HCT116 (cell line): ENCODE measurements around the gene PPFIA1. TPM values are rescaled to one million over a fixed set of nuclear protein-coding genes. Genes with fewer than 3 reads are reported as not detected.

Experiments
- ATAC-seq: fragments of 200-7000 bp; cut with Tn5 transposase; 2 replicates; pipeline ENCODE4 v1.9.1; 2020; ENCODE audit warnings: mild to moderate bottlenecking, moderate library complexity
- BruUV-seq: library from RNA; stranded (reverse); fragments of 400-500 nt; replicated peaks from 2 replicates; lab custom pipeline; 2021; lab: Mats Ljungman, UMichigan
- CTCF ChIA-PET: fragments of 300-600 bp; sonication (Branson Sonifier 250); formaldehyde crosslinking; loops from one replicate; lab custom pipeline; 2021; ENCODE audit warnings: antibody characterized with exemption; lab: Charles Lee
- POLR2A ChIA-PET: fragments of 300-600, 350-600 bp; sonication (Branson Sonifier 250); formaldehyde crosslinking; loops from one replicate; lab custom pipeline; 2021; ENCODE audit warnings: antibody characterized with exemption; lab: Charles Lee
- RAD21 ChIA-PET, 2 experiments: fragments of 300-600 bp; sonication (Branson Sonifier 250); formaldehyde crosslinking; loops; one replicate each; lab custom pipeline; 2023; ENCODE audit warnings: low total read pairs in 2 of 2; ENCODE audit not compliant: uncharacterized antibody in 2 of 2, unreplicated experiment in 2 of 2, low non-redundant PET in 1 of 2; lab: Charles Lee
- DNase-seq: peaks from one replicate; pipeline ENCODE4 v3.0.0-alpha.2; 2010; ENCODE audit warnings: low read depth, low spot score
- H2AFZ ChIP-seq: fragments of 200-600 bp; shearing (Covaris generic), sonication (generic); 2 replicates; pipeline ENCODE4 v1.6.1; 2017; ENCODE audit warnings: low read depth, mixed run types, mixed read lengths, antibody characterized with exemption, low read length; ENCODE audit not compliant: poor library complexity, severe bottlenecking
- H3K27ac ChIP-seq: 2 replicates; pipeline ENCODE4 v1.5.1; 2012; ENCODE audit warnings: low read depth, low read length
- H3K27me3 ChIP-seq: fragments of 200-600 bp; sonication (generic); 2 replicates; pipeline ENCODE4 v1.6.1; 2016; ENCODE audit warnings: mixed run types, low read length, mixed read lengths; ENCODE audit not compliant: insufficient read depth
- H3K36me3 ChIP-seq, 2 experiments: fragments of 200-500 bp in 1 of 2; fragments of 200-600 bp in 1 of 2; sonication (Bioruptor generic) in 1 of 2; sonication (generic) in 1 of 2; 2 replicates each; pipeline versions ENCODE4 v1.5.1 to v1.6.1; 2014 to 2016; ENCODE audit warnings: low read length in 2 of 2, inconsistent platforms in 1 of 2, mixed read lengths in 1 of 2, mixed run types in 1 of 2; ENCODE audit not compliant: insufficient read depth in 2 of 2, control insufficient read depth in 1 of 2
- H3K4me1 ChIP-seq, 2 experiments: fragments of 200-600 bp in 1 of 2; sonication (generic) in 1 of 2; 2 replicates each; pipeline versions ENCODE4 v1.5.1 to v1.6.1; 2012 to 2017; ENCODE audit warnings: low read length in 2 of 2, inconsistent platforms in 1 of 2, mild to moderate bottlenecking in 1 of 2, mixed read lengths in 1 of 2, mixed run types in 1 of 2, moderate library complexity in 1 of 2; ENCODE audit not compliant: insufficient read depth in 2 of 2, control insufficient read depth in 1 of 2
- H3K4me2 ChIP-seq: fragments of 200-600 bp; sonication (generic); 2 replicates; pipeline ENCODE4 v1.6.1; 2017; ENCODE audit warnings: mixed run types, low read length, mixed read lengths
- H3K4me3 ChIP-seq, 2 experiments: fragments of 200-600 bp in 1 of 2; sonication (generic) in 1 of 2; replicated peaks in 1 of 2; 2 replicates each; pipeline ENCODE4 v1.5.1; 2011 to 2016; ENCODE audit warnings: low read length in 2 of 2, control low read depth in 1 of 2, low read depth in 1 of 2, mild to moderate bottlenecking in 1 of 2, mixed read lengths in 1 of 2, mixed run types in 1 of 2
- H3K79me2 ChIP-seq: fragments of 200-600 bp; sonication (generic); 2 replicates; pipeline ENCODE4 v1.6.1; 2017; ENCODE audit warnings: mild to moderate bottlenecking, mixed run types, low read length, moderate library complexity, mixed read lengths; ENCODE audit not compliant: insufficient read depth
- H3K9ac ChIP-seq: fragments of 200-600 bp; sonication (generic); 2 replicates; pipeline ENCODE4 v1.6.1; 2016; ENCODE audit warnings: low read length, mixed read lengths
- H3K9me2 ChIP-seq: fragments of 200-600 bp; sonication (generic), shearing (Covaris generic); 2 replicates; pipeline ENCODE4 v1.6.1; 2017; ENCODE audit warnings: mixed run types, mild to moderate bottlenecking, moderate library complexity; ENCODE audit not compliant: insufficient read depth
- H3K9me3 ChIP-seq, 2 experiments: fragments of 200-500 bp in 1 of 2; fragments of 200-600 bp in 1 of 2; sonication (Bioruptor generic) in 1 of 2; sonication (generic) in 1 of 2; 2 replicates each; pipeline ENCODE4 v1.6.1; 2014 to 2017; ENCODE audit warnings: low read length in 2 of 2, mixed read lengths in 2 of 2, inconsistent platforms in 1 of 2, low read depth in 1 of 2, mild to moderate bottlenecking in 1 of 2, mixed run types in 1 of 2, moderate library complexity in 1 of 2; ENCODE audit not compliant: control insufficient read depth in 1 of 2, insufficient read depth in 1 of 2
- H4K20me1 ChIP-seq: fragments of 200-600 bp; sonication (generic), shearing (Covaris generic); 2 replicates; pipeline ENCODE4 v1.6.1; 2017; ENCODE audit warnings: mixed run types, mild to moderate bottlenecking, moderate library complexity; ENCODE audit not compliant: insufficient read depth
- CBX3 ChIP-seq: IDR thresholded peaks from 2 replicates; pipeline ENCODE4 v1.6.1; 2012; ENCODE audit warnings: low read depth
- EGR1 ChIP-seq: IDR thresholded peaks from 2 replicates; pipeline ENCODE4 v1.6.1; 2012; ENCODE audit warnings: low read depth
- JUND ChIP-seq: IDR thresholded peaks from 2 replicates; pipeline ENCODE4 v1.6.1; 2012
- intact Hi-C: fragments of 100-400 bp; cut with micrococcal nuclease; formaldehyde crosslinking; loops from 2 replicates; pipeline ENCODE4 v1.10.0; 2022
- total RNA-seq: library from RNA; stranded (reverse); gene quantifications from one replicate; pipeline ENCODE4 v1.2.1, GENCODE V29; 2021; ENCODE audit not compliant: unreplicated experiment
- TF ChIP-seq, protein P1 (sequence below): IDR thresholded peaks from 2 replicates; pipeline ENCODE4 v1.6.1; 2012
- TF ChIP-seq, protein P2 (sequence below), 3 experiments: fragments of 200-600 bp in 1 of 3; sonication (generic) in 1 of 3; IDR thresholded peaks in 2 of 3; conservative IDR thresholded peaks in 1 of 3; 2 replicates each; pipeline ENCODE4 v1.5.1; 2012 to 2017; ENCODE audit warnings: low read depth in 2 of 3, low read length in 2 of 3, antibody characterized with exemption in 1 of 3, borderline replicate concordance in 1 of 3, control low read depth in 1 of 3, mild to moderate bottlenecking in 1 of 3, mixed read lengths in 1 of 3, mixed run types in 1 of 3, moderate library complexity in 1 of 3; ENCODE audit not compliant: insufficient read depth in 1 of 3

The PPFIA1 gene
- total RNA-seq, 1 experiment from 2014 or later, result 48.6 TPM

DNA sequence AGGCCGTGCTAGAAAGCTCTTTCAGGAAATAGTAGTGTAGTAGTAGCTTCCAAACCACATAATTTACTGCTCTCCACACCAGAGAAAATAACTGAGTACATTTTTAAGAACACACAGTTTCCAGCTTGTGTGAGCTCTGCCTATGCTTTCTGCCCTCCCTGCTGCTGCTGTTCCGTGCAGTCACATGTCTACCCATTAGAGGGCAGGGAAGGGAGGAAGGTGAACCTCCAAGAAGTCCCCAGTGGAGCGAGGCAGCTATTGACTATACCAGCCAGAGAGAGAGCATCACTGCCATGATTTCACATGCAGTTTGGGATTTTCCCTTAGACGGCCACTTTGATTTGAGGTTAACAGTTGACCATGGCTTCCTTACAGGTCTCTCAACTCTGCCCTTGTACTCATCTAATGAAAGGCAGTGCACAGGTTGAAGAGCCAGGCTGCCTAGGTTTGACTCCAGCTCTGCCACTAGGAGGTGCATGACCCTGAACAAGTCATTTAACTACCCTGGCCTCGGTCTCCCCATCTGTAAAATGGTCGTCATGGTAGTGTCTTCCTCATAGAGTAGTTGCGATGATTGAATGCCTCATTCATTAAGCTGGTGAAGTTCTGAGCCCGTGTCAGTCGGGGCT lies 108.1 kb downstream of the PPFIA1 start:
- peaks cover 22 to 23% of the 10 kb centered on the region in 2 experiments; a peak in 3 of 4 replicates for H3K36me3 ChIP-seq
- no peak overlapping the region for H3K4me3 ChIP-seq
- intact Hi-C loops, result no loop called here
- H3K4me2 ChIP-seq, result no peak overlapping the region
- ChIA-PET POLR2A (no interaction called here), RAD21 (no interaction called here), CTCF (interaction anchor here (1.0 kb wide), 1 partner anchor 10 kb away, joined by 3 read pairs; no protein-coding TSS in a partner anchor)
- DNase-seq (no peak), ATAC-seq (peak; percentile 65)
- no peaks in the 10 kb centered on the region for H3K27me3 ChIP-seq
- peaks cover 10% of the 10 kb centered on the region for H3K79me2 ChIP-seq
- peaks cover 3 to 13% of the 10 kb centered on the region in 2 experiments; a peak in 3 of 4 replicates for H3K4me1 ChIP-seq
- no peak overlapping the region for H3K27ac ChIP-seq
- no peaks in the 10 kb centered on the region for H3K9me2 ChIP-seq
- no peaks in the 10 kb centered on the region for H3K9me3 ChIP-seq
- TF ChIP-seq, protein P1, sequence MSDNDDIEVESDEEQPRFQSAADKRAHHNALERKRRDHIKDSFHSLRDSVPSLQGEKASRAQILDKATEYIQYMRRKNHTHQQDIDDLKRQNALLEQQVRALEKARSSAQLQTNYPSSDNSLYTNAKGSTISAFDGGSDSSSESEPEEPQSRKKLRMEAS, result no peak
- TF ChIP-seq JUND (no peak), CBX3 (peak; percentile 41; the same call in 1 of the 2 replicates), EGR1 (no peak)
- TF ChIP-seq, protein P2, sequence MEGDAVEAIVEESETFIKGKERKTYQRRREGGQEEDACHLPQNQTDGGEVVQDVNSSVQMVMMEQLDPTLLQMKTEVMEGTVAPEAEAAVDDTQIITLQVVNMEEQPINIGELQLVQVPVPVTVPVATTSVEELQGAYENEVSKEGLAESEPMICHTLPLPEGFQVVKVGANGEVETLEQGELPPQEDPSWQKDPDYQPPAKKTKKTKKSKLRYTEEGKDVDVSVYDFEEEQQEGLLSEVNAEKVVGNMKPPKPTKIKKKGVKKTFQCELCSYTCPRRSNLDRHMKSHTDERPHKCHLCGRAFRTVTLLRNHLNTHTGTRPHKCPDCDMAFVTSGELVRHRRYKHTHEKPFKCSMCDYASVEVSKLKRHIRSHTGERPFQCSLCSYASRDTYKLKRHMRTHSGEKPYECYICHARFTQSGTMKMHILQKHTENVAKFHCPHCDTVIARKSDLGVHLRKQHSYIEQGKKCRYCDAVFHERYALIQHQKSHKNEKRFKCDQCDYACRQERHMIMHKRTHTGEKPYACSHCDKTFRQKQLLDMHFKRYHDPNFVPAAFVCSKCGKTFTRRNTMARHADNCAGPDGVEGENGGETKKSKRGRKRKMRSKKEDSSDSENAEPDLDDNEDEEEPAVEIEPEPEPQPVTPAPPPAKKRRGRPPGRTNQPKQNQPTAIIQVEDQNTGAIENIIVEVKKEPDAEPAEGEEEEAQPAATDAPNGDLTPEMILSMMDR (IDR thresholded peaks at IDR 0.05 in 2 of 3, conservative IDR thresholded peaks at IDR 0.05 in 1 of 3; ENCODE audit: borderline replicate concordance in 1 of 3, insufficient read depth in 1 of 3, low read depth in 2 of 3, low read length in 2 of 3), result peak in 1 of 3 experiments; percentile 37; a peak in 2 of 6 replicates
- H4K20me1 ChIP-seq, result no peaks in the 10 kb centered on the region; the same call in 1 of the 2 replicates
- no peak overlapping the region for H2AFZ ChIP-seq
- BruUV-seq, result no TSS peak
- H3K9ac ChIP-seq, result no peak overlapping the region

- Histone ChIP-seq H3K4me1 (peaks cover 3 to 13% of the 10 kb centered on the region in 2 experiments; a peak in 3 of 4 replicates), H3K9ac (no peak overlapping the region), H3K9me3 (no peaks in the 10 kb centered on the region), H3K4me2 (no peak overlapping the region), H3K27me3 (no peaks in the 10 kb centered on the region), H3K4me3 (no peak overlapping the region), H2AFZ (no peak overlapping the region), H4K20me1 (no peaks in the 10 kb centered on the region; the same call in 1 of the 2 replicates), H3K36me3 (peaks cover 34% of the 10 kb centered on the region in 2 experiments), H3K9me2 (no peaks in the 10 kb centered on the region), H3K27ac (no peak overlapping the region), H3K79me2 (peaks cover 31% of the 10 kb centered on the region)
- intact Hi-C loops, result no loop called here
- no TSS peak for BruUV-seq
- POLR2A ChIA-PET, result no interaction called here
- ATAC-seq (no peak), DNase-seq (no peak)
- RAD21 ChIA-PET, result no interaction called here
- CTCF ChIA-PET, result no interaction called here
- no peak for TF ChIP-seq CBX3
Measured at GRCh38 chr11:70381350-70381749, 110.9 kb downstream of the PPFIA1 start.
